PC-9 (cell line): ENCODE data around the gene PRR33. TPM values are rescaled to one million over a fixed set of nuclear protein-coding genes. Genes with fewer than 3 reads are reported as not detected.

Experiments used
- BruUV-seq: library from RNA; stranded (reverse); fragments of 400-500 nt; replicated peaks from 2 replicates; lab custom pipeline; 2021; lab: Mats Ljungman, UMichigan
- CTCF ChIA-PET: fragments of 300-600 bp; sonication (Branson Sonifier 250); formaldehyde crosslinking; loops from one replicate; lab custom pipeline; 2022; ENCODE audit warnings: antibody characterized with exemption; lab: Charles Lee
- POLR2A ChIA-PET: fragments of 300-600 bp; sonication (Branson Sonifier 250); formaldehyde crosslinking; loops from one replicate; lab custom pipeline; 2022; ENCODE audit warnings: antibody characterized with exemption; ENCODE audit not compliant: unreplicated experiment; lab: Charles Lee
- DNase-seq, 2 experiments: peaks; one replicate each; pipeline versions ENCODE4 v3.0.0 to v3.0.0-alpha.2; 2015 to 2022; ENCODE audit warnings: mixed read lengths in 1 of 2
- H2AFZ ChIP-seq: fragments of 200-600 bp; sonication (generic); 2 replicates; pipeline ENCODE4 v1.8.1; 2017; ENCODE audit warnings: antibody characterized with exemption
- H3F3A ChIP-seq: fragments of 200-600 bp; sonication (generic); 2 replicates; pipeline ENCODE4 v1.8.1; 2017; ENCODE audit warnings: antibody characterized with exemption, mild to moderate bottlenecking, low read depth; ENCODE audit not compliant: insufficient read depth
- H3K27ac ChIP-seq: fragments of 200-600 bp; sonication (generic); 2 replicates; pipeline ENCODE4 v1.6.1; 2016; ENCODE audit warnings: mixed run types
- H3K27me3 ChIP-seq: fragments of 200-600 bp; sonication (generic); 2 replicates; pipeline ENCODE4 v1.6.1; 2016; ENCODE audit warnings: low read depth, mixed run types; ENCODE audit not compliant: insufficient read depth
- H3K36me3 ChIP-seq: fragments of 200-600 bp; sonication (generic); 2 replicates; pipeline ENCODE4 v1.6.1; 2016; ENCODE audit warnings: low read depth, mixed run types
- H3K4me1 ChIP-seq: fragments of 200-600 bp; sonication (generic); replicated peaks from 2 replicates; pipeline ENCODE4 v1.6.1; 2016; ENCODE audit warnings: mixed run types; ENCODE audit not compliant: insufficient read depth
- H3K4me2 ChIP-seq: fragments of 200-600 bp; sonication (generic); 2 replicates; pipeline ENCODE4 v1.6.1; 2017; ENCODE audit warnings: mixed run types
- H3K4me3 ChIP-seq: fragments of 200-600 bp; sonication (generic); 2 replicates; pipeline ENCODE4 v1.6.1; 2016; ENCODE audit warnings: mixed run types
- H3K79me2 ChIP-seq: fragments of 200-600 bp; sonication (generic); 2 replicates; pipeline ENCODE4 v1.6.1; 2017; ENCODE audit warnings: low read depth, mixed run types
- H3K9me2 ChIP-seq: fragments of 200-600 bp; sonication (generic); 2 replicates; pipeline ENCODE4 v1.8.1; 2017; ENCODE audit warnings: mild to moderate bottlenecking; ENCODE audit not compliant: insufficient read depth
- H3K9me3 ChIP-seq: fragments of 200-600 bp; sonication (generic); 2 replicates; pipeline ENCODE4 v1.8.1; 2016; ENCODE audit warnings: low read depth; ENCODE audit not compliant: insufficient read depth
- H4K20me1 ChIP-seq: fragments of 200-600 bp; sonication (generic); 2 replicates; pipeline ENCODE4 v1.8.1; 2017; ENCODE audit not compliant: insufficient read depth
- EZH2 ChIP-seq: fragments of 200-600 bp; sonication (generic); IDR thresholded peaks from 2 replicates; pipeline ENCODE4 v1.8.0; 2017; ENCODE audit warnings: antibody characterized with exemption, low read depth
- intact Hi-C: fragments of 100-400 bp; cut with micrococcal nuclease; formaldehyde crosslinking; loops from one replicate; pipeline ENCODE4 v1.10.0; 2022; ENCODE audit not compliant: unreplicated experiment
- total RNA-seq: library from RNA; stranded (reverse); gene quantifications from 2 replicates; pipeline ENCODE4 v1.2.3, GENCODE V29; 2021
- TF ChIP-seq, protein P1 (sequence below): fragments of 200-600 bp; sonication (generic); conservative IDR thresholded peaks from 2 replicates; pipeline ENCODE4 v1.6.1; 2017; ENCODE audit warnings: mixed run types, antibody characterized with exemption, mild to moderate bottlenecking, moderate library complexity

PRR33 gene
- total RNA-seq, 1 experiment from 2014 or later: not detected

DNA sequence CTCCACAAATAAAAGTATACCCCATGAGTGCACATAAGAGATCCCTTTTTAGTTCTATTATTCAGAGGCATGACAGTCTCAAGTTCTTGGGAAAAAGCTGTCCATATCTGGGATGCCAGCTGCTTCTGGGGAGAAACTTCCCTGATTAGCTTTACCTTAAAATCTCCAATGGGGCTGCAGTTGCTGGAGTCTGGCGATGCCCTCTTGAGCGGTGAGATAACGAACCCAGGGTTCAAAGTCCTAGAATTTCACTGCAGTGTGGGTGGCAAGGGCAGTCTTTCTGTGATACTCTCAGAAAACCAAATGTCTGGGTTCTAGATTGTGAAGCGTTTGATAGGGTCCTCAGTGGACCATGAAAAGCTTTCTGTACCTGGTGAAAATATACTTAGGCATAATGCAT, 7.4 kb upstream of the PRR33 start:
- Histone ChIP-seq H3K27ac (no peak overlapping the region), H3K36me3 (no peaks in the 10 kb centered on the region), H3K9me2 (no peaks in the 10 kb centered on the region), H3K27me3 (peaks cover 55% of the 10 kb centered on the region), H3K9me3 (no peaks in the 10 kb centered on the region), H3K4me3 (no peak overlapping the region), H2AFZ (no peak overlapping the region), H3K4me1 (no peaks in the 10 kb centered on the region), H3K4me2 (no peak overlapping the region), H3F3A (no peaks in the 10 kb centered on the region), H3K79me2 (no peaks in the 10 kb centered on the region), H4K20me1 (no peaks in the 10 kb centered on the region)
- ChIA-PET POLR2A (no interaction called here), CTCF (no interaction called here)
- intact Hi-C loops: no loop called here
- no peak for TF ChIP-seq EZH2
- BruUV-seq: no TSS peak
- DNase-seq: no peak

DNA sequence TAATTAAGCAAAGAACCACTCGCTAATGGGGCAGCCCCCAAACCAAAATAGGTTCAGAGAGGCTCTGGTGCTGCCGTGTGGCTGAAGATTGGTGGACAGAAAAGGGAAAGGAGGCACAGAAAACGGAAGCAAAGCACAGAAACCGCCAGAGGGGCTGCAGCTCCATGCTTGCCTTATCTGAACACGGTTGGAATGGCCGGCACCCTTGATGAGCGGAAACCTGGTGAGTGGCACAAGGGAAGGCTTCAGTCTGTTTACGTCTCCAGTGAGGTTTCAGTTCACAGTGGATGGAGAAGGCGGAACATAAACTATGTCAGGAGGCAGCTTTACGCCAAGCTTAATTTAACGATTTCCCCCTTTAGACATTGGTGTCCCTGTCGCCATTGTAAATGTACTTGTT, 5.2 kb upstream of the PRR33 start:
- intact Hi-C loops: no loop called here
- no peaks in the 10 kb centered on the region for H3K36me3 ChIP-seq
- no peaks in the 10 kb centered on the region for H3K79me2 ChIP-seq
- ChIA-PET POLR2A (no interaction called here), CTCF (no interaction called here)
- no peaks in the 10 kb centered on the region for H3K9me2 ChIP-seq
- H3K4me1 ChIP-seq: no peaks in the 10 kb centered on the region
- H3K4me3 ChIP-seq: no peak overlapping the region
- no peak overlapping the region for H3K4me2 ChIP-seq
- H3F3A ChIP-seq: no peaks in the 10 kb centered on the region
- H2AFZ ChIP-seq: no peak overlapping the region
- H4K20me1 ChIP-seq: no peaks in the 10 kb centered on the region
- H3K27ac ChIP-seq: no peak overlapping the region
- H3K27me3 ChIP-seq: peaks cover 53% of the 10 kb centered on the region
- no peaks in the 10 kb centered on the region for H3K9me3 ChIP-seq
- no TSS peak for BruUV-seq
- no peak for DNase-seq
- no peak for TF ChIP-seq EZH2
- TF ChIP-seq, protein P1, sequence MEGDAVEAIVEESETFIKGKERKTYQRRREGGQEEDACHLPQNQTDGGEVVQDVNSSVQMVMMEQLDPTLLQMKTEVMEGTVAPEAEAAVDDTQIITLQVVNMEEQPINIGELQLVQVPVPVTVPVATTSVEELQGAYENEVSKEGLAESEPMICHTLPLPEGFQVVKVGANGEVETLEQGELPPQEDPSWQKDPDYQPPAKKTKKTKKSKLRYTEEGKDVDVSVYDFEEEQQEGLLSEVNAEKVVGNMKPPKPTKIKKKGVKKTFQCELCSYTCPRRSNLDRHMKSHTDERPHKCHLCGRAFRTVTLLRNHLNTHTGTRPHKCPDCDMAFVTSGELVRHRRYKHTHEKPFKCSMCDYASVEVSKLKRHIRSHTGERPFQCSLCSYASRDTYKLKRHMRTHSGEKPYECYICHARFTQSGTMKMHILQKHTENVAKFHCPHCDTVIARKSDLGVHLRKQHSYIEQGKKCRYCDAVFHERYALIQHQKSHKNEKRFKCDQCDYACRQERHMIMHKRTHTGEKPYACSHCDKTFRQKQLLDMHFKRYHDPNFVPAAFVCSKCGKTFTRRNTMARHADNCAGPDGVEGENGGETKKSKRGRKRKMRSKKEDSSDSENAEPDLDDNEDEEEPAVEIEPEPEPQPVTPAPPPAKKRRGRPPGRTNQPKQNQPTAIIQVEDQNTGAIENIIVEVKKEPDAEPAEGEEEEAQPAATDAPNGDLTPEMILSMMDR: no peak

DNA sequence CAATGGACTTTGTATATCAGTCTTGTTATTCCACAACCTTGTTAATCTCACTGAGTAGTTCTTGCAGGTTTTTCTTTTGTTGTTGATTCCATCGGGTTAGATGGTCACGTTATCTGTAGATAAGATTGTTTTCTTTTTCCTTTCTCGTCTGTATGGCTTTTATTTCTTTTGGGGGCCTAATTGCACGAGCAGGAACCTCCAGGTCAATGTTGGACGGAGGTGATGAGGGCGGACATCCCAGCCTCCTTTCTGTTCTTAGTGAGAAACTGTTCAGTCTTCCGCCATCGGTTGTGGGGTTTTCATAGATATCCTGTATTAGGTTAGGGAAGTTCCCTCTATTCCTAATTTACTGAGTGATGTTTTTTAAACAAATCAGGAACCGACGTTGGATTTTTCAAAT, 4.8 kb upstream of the PRR33 start:
- Histone ChIP-seq H4K20me1 (no peaks in the 10 kb centered on the region), H3K27ac (no peak overlapping the region), H3K36me3 (no peaks in the 10 kb centered on the region), H3K4me1 (no peaks in the 10 kb centered on the region), H2AFZ (no peak overlapping the region), H3K27me3 (peaks cover 53% of the 10 kb centered on the region), H3F3A (no peaks in the 10 kb centered on the region), H3K9me3 (no peaks in the 10 kb centered on the region), H3K4me2 (no peak overlapping the region), H3K79me2 (no peaks in the 10 kb centered on the region), H3K9me2 (no peaks in the 10 kb centered on the region), H3K4me3 (no peak overlapping the region)
- intact Hi-C loops: no loop called here
- ChIA-PET POLR2A (no interaction called here), CTCF (no interaction called here)
- TF ChIP-seq, protein P1: no peak
- TF ChIP-seq EZH2: no peak
- no TSS peak for BruUV-seq
- DNase-seq: no peak

DNA sequence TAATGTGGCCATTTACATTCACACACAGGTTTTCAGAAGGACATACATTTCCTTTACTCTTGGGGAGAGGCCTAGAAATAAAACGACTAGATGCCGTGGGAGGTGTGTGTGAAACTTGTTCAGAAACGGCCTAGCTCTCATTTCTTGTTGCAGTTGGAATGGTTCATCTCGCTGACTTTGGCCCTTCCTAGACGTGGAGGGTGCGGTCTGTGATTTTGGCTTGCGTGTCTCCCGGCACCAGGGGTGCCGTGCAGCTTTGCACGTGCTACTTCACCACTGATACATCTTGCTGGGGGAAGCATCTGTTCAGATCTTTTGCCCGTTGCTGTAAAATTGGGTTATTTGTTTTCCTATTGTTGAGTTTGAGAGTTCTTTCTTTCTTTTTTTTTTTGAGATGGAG, 3.1 kb upstream of the PRR33 start:
- H3K27ac ChIP-seq: no peak overlapping the region
- CTCF ChIA-PET: no interaction called here

More for the DNA sequence above, 3.1 kb upstream of the PRR33 start:
- H3K9me3 ChIP-seq: no peaks in the 10 kb centered on the region
- peaks cover 59% of the 10 kb centered on the region for H3K27me3 ChIP-seq
- H3K4me3 ChIP-seq: no peak overlapping the region
- no peaks in the 10 kb centered on the region for H4K20me1 ChIP-seq
- BruUV-seq: no TSS peak
- POLR2A ChIA-PET: no interaction called here
- H3F3A ChIP-seq: no peaks in the 10 kb centered on the region
- intact Hi-C loops: no loop called here
- no peaks in the 10 kb centered on the region for H3K79me2 ChIP-seq
- no peaks in the 10 kb centered on the region for H3K9me2 ChIP-seq
- no peak overlapping the region for H3K4me2 ChIP-seq
- TF ChIP-seq, protein P1: no peak
- TF ChIP-seq EZH2: no peak
- no peak for DNase-seq
- H2AFZ ChIP-seq: no peak overlapping the region
- no peaks in the 10 kb centered on the region for H3K36me3 ChIP-seq
- no peaks in the 10 kb centered on the region for H3K4me1 ChIP-seq
